Small intestine (tissue), 7 donors: ENCODE data around the gene HAUS5. TPM values are rescaled to one million over a fixed set of nuclear protein-coding genes. Genes with fewer than 3 reads are reported as not detected.

ENCODE experiments used
- DNase-seq, 2 donors: peaks; one replicate each; pipeline versions ENCODE4 v3.0.0 to v3.0.0-alpha.2; 2013
- FAIRE-seq: peaks from 2 replicates; lab custom pipeline; 2012; peaks lifted over from hg19 to GRCh38; lab: Jason Lieb, UNC
- H3K27ac ChIP-seq, 3 donors: one replicate each; pipeline ENCODE4 v1.5.1; 2013; ENCODE audit warnings: low read length in 2 of 3, mild to moderate bottlenecking in 2 of 3, control low read depth in 1 of 3, inconsistent platforms in 1 of 3, low read depth in 1 of 3, moderate library complexity in 1 of 3
- H3K27me3 ChIP-seq, 3 donors: one replicate each; pipeline ENCODE4 v1.6.1; 2013; ENCODE audit warnings: low read length in 3 of 3, inconsistent platforms in 1 of 3; ENCODE audit not compliant: control insufficient read depth in 3 of 3, insufficient read depth in 3 of 3
- H3K36me3 ChIP-seq, 3 donors: one replicate each; pipeline ENCODE4 v1.6.1; 2013; ENCODE audit warnings: low read length in 3 of 3, inconsistent platforms in 1 of 3, low read depth in 1 of 3, mild to moderate bottlenecking in 1 of 3, moderate library complexity in 1 of 3; ENCODE audit not compliant: control insufficient read depth in 3 of 3, insufficient read depth in 2 of 3
- H3K4me1 ChIP-seq, 3 donors: one replicate each; pipeline ENCODE4 v1.6.1; 2013; ENCODE audit warnings: low read length in 2 of 3, inconsistent platforms in 1 of 3, low read depth in 1 of 3, mild to moderate bottlenecking in 1 of 3, moderate library complexity in 1 of 3; ENCODE audit not compliant: control insufficient read depth in 3 of 3, insufficient read depth in 2 of 3
- H3K4me3 ChIP-seq, 3 donors: one replicate each; pipeline ENCODE4 v1.5.1; 2013; ENCODE audit warnings: low read length in 3 of 3, control low read depth in 1 of 3, inconsistent platforms in 1 of 3, low read depth in 1 of 3, mild to moderate bottlenecking in 1 of 3, moderate library complexity in 1 of 3
- H3K9me3 ChIP-seq, 2 donors: one replicate each; pipeline ENCODE4 v1.6.1; 2013; ENCODE audit warnings: low read depth in 1 of 2, low read length in 1 of 2; ENCODE audit not compliant: control insufficient read depth in 2 of 2, insufficient read depth in 1 of 2
- WGBS, 3 donors: extraction: QIAGEN DNeasy Blood & Tissue Kit; methylation state at CpG; one replicate each; pipeline ENCODE4 v1.1.7; 2013; 5-methylcytosine and 5-hydroxymethylcytosine counted together
- polyA plus RNA-seq, 4 donors: library from polyadenylated mRNA; stranded (reverse) in 3 of 4; unstranded in 1 of 4; fragments of 200-250 nt in 3 of 4; fragments of 120-200 nt in 1 of 4; gene quantifications; one replicate each; pipeline versions ENCODE4 v1.2.1 to v1.2.3, GENCODE V29; 2013
- donor health status: healthy with polysubstance abuse.
- donor health status: control.
- donor health status: control.
- donor health status: Bipolar disorder and iron deficiency.
- donor health status: healthy.

HAUS5 gene
- polyA plus RNA-seq, 4 donors: 0.67 to 12.6 (median 5.5) TPM

DNA sequence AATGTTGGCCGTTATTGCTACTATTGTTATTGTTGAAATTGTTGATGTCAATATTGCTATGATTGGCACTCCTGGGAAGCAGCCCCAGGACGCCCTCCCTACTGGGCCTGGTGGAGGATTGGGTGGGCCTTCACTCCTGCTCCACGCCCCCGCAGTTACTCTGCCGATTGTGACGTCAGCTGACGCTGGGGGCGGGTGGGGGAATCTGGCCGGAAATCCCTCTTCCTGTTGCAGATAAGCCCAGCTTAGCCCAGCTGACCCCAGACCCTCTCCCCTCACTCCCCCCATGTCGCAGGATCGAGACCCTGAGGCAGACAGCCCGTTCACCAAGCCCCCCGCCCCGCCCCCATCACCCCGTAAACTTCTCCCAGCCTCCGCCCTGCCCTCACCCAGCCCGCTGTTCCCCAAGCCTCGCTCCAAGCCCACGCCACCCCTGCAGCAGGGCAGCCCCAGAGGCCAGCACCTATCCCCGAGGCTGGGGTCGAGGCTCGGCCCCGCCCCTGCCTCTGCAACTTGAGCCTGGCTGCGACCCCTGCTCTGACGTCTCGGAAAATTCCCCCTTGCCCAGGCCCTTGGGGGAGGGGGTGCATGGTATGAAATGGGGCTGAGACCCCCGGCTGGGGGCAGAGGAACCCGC is 29.1 kb downstream of the HAUS5 start, which contains the start of gene ETV2:
Gene ETV2 (plus strand): TSS at position 231 of the 637 bp plus-strand sequence. CDS start 716 bp downstream, outside the sequence.
- WGBS, 3 donors: 15 to 25% (median 25%) methylated on average over 20 to 28 of the region's 28 CpGs
- no peak for FAIRE-seq

DNA sequence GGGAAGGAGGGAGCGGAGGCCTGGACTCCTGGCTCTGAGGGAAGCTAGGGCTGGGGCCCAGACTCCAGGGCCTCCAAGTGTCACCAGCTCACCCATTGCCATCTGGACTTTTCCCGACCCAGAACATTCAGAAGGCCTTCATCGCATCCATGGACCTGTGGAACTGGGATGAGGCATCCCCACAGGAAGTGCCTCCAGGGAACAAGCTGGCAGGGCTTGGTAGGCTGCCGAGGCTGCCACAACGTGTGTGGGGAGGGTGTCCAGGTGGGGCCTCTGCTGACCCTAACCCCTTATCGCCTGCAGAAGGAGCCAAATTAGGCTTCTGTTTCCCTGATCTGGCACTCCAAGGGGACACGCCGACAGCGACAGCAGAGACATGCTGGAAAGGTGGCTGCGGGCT is 29.8 kb downstream of the HAUS5 start:
- WGBS, 3 donors: 69 to 78% (median 78%) methylated on average over 10 of the region's 10 CpGs
- FAIRE-seq: no peak
- Histone ChIP-seq H3K27me3 (peaks cover 0 to 5% (median 0%) of the 10 kb centered on the region in 3 donors), H3K9me3 (no peaks in the 10 kb centered on the region), H3K36me3 (peaks cover 2 to 11% (median 6%) of the 10 kb centered on the region in 3 donors), H3K4me3 (no peak overlapping the region), H3K27ac (no peak overlapping the region), H3K4me1 (peaks cover 0 to 23% (median 13%) of the 10 kb centered on the region in 3 donors)
- no peak for DNase-seq

More for the DNA sequence above, 29.1 kb downstream of the HAUS5 start, which contains the start of gene ETV2:
- Histone ChIP-seq H3K27ac (no peak within 1 kb of the TSS), H3K36me3 (peaks cover 6 to 18% (median 6%) of the 10 kb centered on the region in 3 donors), H3K4me1 (peaks cover 0 to 23% (median 13%) of the 10 kb centered on the region in 3 donors), H3K27me3 (peaks cover 0 to 5% (median 0%) of the 10 kb centered on the region in 3 donors), H3K4me3 (no peak within 1 kb of the TSS), H3K9me3 (no peaks in the 10 kb centered on the region)
- DNase-seq: peak in 1 of 2 donors; percentile 43

DNA sequence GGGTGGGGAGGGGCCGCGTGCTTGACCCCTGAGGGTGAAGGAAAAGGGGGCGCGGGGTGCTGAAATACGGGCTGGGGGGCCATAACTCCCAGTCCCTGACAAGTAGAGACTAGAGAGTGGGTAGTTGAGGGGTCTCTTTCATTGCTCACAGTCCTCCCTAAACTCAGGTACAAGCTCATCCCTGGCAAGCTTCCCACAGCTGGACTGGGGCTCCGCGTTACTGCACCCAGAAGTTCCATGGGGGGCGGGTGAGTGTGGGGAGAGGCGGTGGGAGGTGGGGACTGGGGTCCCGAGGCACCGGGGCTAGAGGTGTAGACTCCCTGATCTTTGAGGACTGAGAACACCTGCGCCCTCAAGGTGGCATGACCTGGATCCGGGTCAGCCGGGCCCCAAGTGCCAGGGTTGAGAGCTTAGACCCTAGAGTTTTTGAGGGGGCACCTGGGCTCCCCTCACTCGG is 30.3 kb downstream of the HAUS5 start:
- Histone ChIP-seq H3K27ac (peak overlapping the region; percentile 97 to 99 (median 99)), H3K4me1 (peaks cover 0 to 26% (median 15%) of the 10 kb centered on the region in 3 donors), H3K27me3 (peaks cover 0 to 5% (median 0%) of the 10 kb centered on the region in 3 donors), H3K9me3 (no peaks in the 10 kb centered on the region), H3K36me3 (peaks cover 0 to 6% (median 1%) of the 10 kb centered on the region in 3 donors), H3K4me3 (peak overlapping the region; percentile 62 to 70 (median 64))
- DNase-seq (no peak), FAIRE-seq (no peak)
- WGBS, 3 donors: 19 to 38% (median 35%) methylated on average over 11 to 15 of the region's 15 CpGs

- FAIRE-seq: no peak
- H3K9me3 ChIP-seq: no peaks in the 10 kb centered on the region
Observed at GRCh38 chr19:35643255-35644205, 31.0 kb downstream of the HAUS5 start.

GRCh38 chr19:35644206-35644986 is 31.9 kb downstream of the HAUS5 start:
- Histone ChIP-seq H3K27me3 (peaks cover 0 to 5% (median 0%) of the 10 kb centered on the region in 3 donors), H3K4me1 (peaks cover 0 to 32% (median 15%) of the 10 kb centered on the region in 3 donors), H3K27ac (peak overlapping the region; percentile 97 to 99 (median 99)), H3K9me3 (no peaks in the 10 kb centered on the region), H3K36me3 (peaks cover 0 to under 1% (median 0%) of the 10 kb centered on the region in 3 donors), H3K4me3 (peak overlapping the region; percentile 62 to 70 (median 64))
- DNase-seq: peak; percentile 95 to 98
- FAIRE-seq: no peak
- 0 to 1% (median 1%) methylated on average over 55 to 60 of the region's 60 CpGs for WGBS, 3 donors

More at GRCh38 chr19:35643255-35644205, 31.0 kb downstream of the HAUS5 start:
- DNase-seq: peak; percentile 86 to 96
- H3K4me1 ChIP-seq: peaks cover 0 to 26% (median 15%) of the 10 kb centered on the region in 3 donors
- H3K4me3 ChIP-seq: peak overlapping the region; percentile 62 to 70 (median 64)
- 0 to 1% (median 1%) methylated on average over 59 to 69 of the region's 69 CpGs for WGBS, 3 donors
- H3K36me3 ChIP-seq: no peaks in the 10 kb centered on the region
- H3K27ac ChIP-seq: peak overlapping the region; percentile 97 to 99 (median 99)
- peaks cover 0 to 5% (median 0%) of the 10 kb centered on the region in 3 donors for H3K27me3 ChIP-seq

DNA sequence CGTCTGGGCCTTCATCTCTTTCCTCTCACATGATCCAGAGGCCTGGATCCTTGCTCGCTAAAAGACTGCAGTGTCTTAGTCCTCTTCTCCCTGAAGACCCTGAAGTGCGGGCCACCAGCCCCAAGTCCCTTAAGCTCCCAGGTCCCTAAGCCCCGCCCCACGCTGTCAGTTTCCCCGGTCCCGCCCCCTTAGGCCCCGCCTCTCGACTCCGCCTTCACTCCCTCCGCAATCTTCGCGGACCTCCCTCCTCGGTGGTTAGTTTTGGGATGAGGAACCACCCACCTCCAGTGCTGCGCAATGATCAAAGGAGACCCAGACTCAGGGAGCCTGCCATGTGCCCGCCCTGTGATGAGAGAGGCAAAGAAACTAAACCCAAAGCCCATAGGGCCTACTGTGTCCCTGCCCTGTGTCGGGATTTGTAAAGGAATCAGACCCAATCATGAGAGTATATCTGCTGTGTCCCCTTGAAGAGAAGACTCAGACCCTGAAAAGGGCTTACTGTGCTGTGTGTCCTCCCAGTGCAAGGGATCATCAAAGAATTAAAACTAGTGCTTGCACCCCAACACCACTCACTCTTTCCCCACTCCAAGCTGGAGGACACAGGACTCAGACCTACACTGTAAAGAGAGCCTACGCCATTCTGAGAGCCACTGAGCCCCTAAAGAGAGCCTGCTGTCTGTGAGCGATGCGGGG is 32.6 kb downstream of the HAUS5 start:
- H3K27me3 ChIP-seq: peaks cover 0 to 5% (median 0%) of the 10 kb centered on the region in 3 donors
- 19 to 21% (median 21%) methylated on average over 19 to 20 of the region's 20 CpGs for whole genome bisulfite sequencing, 3 donors
- peak overlapping the region; percentile 88 to 99 (median 99) for H3K27ac ChIP-seq
- H3K4me1 ChIP-seq: peaks cover 0 to 35% (median 15%) of the 10 kb centered on the region in 3 donors
- peak overlapping the region; percentile 40 to 70 (median 62) for H3K4me3 ChIP-seq
- DNase-seq (peak; percentile 64 to 75), FAIRE-seq (no peak)
- no peaks in the 10 kb centered on the region for H3K9me3 ChIP-seq
- peaks cover 0 to 7% (median 0%) of the 10 kb centered on the region in 3 donors for H3K36me3 ChIP-seq
